Left colon (tissue), 2 donors: ENCODE data around the gene ASB7. TPM values are rescaled to one million over a fixed set of nuclear protein-coding genes. Genes with fewer than 3 reads are reported as not detected.

Source experiments
- ATAC-seq: fragments of 200-7000 bp; cut with Tn5 transposase; one replicate; pipeline ENCODE4 v1.9.1; 2020; ENCODE audit warnings: mild to moderate bottlenecking, moderate library complexity
- DNase-seq, 2 donors: peaks; one replicate each; pipeline ENCODE4 v3.0.0-alpha.2; 2020
- intact Hi-C, 2 donors: fragments of 100-400 bp; cut with DNase I in 1 of 2; cut with micrococcal nuclease in 1 of 2; formaldehyde crosslinking; loops; one replicate each; pipeline versions ENCODE4 v1.11.2 to v1.14.0; 2022; cut with DNase I, micrococcal nuclease
- total RNA-seq, 2 donors: library from RNA; stranded (reverse); fragmentation: NEBNext Ultra II Directional; extraction: Animal tissue kit (Norgen Biotek cat#: 25700); gene quantifications; one replicate each; pipeline ENCODE4 v1.2.1, GENCODE V29; 2021
- donor health status: DM: no; HTN: no; CAD: no.
- donor health status: DM: yes; HTN: yes; CAD: no.

The ASB7 gene
- total RNA-seq, 2 donors from 2014 or later: 26.7 to 26.8 TPM

DNA sequence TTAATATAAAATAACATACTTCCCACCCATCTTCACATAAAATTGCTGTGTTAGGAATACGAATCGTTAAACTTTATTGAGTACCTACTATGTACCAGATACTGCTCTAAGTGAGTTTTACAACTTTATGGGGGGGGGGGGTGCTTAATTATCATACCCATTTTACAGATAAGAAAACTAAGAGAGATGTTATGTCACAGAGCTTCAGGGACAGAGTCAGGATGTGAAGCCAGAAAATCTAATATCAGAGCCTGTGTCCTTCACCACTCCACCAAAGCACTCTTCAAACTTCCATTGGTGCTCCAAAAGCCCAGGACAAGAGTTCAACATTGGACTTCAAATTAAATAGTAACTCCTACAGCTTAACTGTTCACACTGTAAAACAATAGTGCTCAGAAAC lies 9.0 kb upstream of the ASB7 start:
- intact Hi-C loops: no loop called here
- no peak for ATAC-seq
- DNase-seq: no peak

DNA sequence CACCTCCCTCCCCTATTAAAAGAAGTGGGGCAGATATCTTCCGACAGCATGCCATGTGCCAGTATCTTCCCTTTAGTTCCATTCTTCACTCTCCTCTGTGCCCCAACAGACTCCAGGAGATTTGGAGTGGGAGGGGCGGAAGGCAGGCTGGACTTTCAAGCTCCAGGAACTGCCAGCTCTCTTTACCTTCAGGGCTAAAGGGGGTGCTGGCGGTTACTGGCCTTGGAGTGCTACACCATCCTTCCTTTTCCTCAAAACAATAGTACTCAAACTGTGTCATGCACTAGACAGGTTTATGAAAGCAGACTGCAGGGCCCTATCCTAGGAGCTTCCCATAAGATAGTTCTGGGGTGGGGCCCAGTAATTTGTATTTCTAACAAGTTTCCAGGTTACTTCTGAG lies 6.4 kb upstream of the ASB7 start:
- peak; percentile 14 for ATAC-seq
- DNase-seq: no peak
- intact Hi-C loops: no loop called here

DNA sequence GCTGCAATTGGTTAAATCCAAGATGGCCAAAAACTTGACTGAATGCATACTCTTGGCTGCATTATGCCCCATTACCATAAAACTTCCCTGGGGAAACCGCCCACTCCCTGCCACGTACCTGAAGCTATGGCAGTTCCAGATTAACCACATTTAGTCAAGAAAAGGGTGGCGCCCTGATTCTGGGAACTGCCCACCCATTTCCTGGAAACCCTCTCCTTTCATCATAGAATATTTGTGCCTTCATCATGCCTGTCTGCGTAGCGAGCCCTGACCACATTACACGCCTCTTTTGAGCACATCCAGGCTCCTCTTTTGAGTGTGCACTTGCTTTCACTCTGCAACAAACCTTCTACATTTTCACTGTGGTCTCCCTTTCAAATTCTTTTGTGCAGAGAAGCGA lies 5.6 kb upstream of the ASB7 start:
- intact Hi-C loops: no loop called here
- DNase-seq (peak in 1 of 2 donors; percentile 35), ATAC-seq (peak; percentile 19)

DNA sequence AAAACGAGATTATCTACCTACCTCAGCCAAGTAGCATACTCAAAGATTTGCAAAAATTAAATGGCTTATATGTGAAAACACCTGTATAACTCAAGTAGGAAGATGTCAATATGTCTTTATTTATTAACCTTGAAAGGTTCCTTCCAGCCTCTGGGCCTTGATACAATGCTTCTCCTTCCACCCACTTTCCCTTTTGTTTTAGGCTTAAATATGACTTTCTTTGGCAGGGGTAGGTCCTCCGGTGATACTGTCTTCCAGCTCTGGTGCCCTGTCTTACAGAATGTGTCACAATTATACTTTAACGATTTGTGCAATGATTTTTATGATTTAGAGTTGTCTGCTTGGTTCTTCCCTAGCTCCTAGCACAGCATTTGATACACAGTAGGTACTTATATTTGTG lies 4.5 kb upstream of the ASB7 start:
- intact Hi-C loops: no loop called here
- DNase-seq: no peak
- no peak for ATAC-seq

DNA sequence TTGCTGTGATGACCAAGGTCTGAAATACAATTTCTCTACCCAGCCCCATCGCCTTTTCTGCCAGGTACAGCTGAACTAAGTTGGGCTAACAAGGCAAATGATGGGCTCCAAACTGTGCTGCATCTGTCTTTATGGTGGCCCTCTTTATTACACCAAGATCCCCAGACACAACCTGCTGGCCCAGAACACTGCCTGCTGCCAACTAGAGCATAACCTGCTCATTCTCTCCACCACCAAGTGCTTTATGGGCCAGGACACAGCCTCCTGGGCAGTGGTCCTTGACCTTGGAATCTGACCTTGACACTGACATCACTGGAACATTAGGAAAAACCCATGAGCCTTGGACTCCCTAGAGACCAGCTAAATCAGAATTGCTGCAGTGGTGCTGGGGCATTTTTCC lies 3.7 kb upstream of the ASB7 start:
- DNase-seq (no peak), ATAC-seq (no peak)
- intact Hi-C loops: no loop called here

DNA sequence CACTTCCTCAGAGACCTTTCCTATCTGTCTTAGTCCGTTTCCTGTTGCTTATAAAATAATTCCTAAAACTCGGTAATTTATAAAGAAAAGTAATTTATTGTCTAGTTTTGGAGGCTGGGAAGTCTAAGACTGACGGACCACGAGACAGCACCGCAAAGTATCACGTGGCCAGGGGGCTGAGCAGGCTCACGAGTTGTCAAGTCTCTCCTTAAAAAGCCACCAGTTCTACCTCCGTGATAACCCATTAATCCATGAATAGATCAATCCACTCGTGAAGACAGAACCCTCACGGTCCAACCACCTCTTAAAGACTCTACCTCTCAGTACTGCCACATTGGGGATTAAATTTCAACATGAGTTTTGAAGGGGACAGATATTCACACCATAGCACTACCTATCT lies 1.2 kb upstream of the ASB7 start:
- intact Hi-C loops: no loop called here
- DNase-seq (peak in 1 of 2 donors; percentile 30), ATAC-seq (no peak)

DNA sequence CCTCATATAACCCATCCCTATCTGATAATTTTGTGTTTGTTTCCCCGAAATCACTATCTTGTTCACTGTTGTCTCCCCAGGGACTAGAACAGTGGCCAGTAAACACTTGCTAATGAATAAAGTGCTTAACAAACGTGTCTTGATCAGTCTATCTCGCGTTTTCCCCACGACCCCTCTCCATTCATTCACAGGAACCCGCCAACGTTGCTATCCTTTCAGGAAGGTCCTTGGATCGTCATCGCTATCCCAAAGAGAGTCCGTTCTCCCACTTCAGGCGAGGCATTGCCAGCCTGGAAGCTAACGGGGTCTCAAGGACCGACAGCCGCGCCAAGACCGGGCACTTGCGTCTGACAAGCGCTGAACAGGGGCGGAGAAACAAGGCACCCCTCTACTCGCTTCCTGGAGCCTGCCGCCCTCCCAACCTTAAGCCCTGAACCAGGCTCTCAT lies 749 bp upstream of the ASB7 start:
- ATAC-seq (peak; percentile 16), DNase-seq (no peak)
- intact Hi-C loops: no loop called here

DNA sequence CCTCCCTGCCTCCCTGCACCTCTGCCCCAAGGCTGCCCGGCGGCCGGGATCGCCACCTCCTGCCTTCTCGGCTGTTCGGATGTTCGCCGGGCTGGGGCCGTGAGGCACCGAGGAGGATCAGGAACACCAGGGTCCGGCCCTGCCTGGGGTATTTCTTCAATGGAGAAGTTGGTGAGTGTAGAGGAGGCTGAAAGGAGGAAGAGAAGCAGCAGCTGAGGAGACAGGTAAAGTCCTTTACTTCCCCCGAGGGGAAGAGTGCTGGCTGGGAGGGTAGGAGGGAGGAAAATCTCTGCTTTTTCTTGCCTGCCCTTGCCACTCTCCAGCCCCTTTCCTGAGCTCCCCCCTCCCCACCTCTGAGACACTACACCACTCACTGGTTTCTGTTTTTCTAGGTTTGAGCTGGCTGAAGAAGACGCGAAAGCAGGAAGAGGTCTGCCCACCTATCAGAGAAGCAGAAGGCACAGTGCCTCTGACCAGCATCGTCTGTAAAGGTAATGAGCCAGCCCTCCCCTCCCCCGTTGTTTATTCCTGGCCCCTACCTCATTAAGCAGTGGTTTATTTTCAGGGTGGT lies 519 bp downstream of the ASB7 start:
- peak; percentile 31 to 46 for DNase-seq
- ATAC-seq: peak; percentile 35
- intact Hi-C loops: no loop called here

DNA sequence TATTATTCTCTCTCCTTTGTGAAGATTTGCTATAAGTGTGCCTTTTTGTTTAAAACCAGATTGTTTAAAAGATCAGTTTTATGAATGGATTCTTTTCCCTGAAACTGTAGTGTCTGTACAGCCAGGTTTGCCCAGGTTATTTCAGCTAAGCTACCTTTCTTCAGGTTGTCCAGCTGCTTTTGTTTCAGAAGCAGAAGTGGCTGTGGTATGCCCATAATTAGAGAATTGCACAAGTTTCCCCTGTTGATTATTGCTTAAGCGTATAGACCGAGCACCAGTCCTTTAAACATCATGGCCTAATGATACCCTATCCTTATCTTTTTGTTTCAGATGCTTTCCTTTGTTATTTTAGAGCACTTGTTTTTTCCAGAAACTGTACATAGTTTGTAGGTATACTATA lies 10.2 kb downstream of the ASB7 start:
- ATAC-seq: no peak
- intact Hi-C loops: loop anchor here in 1 of 2 donors (10.0 kb wide), 1 partner anchor 642 kb away; the partner anchor contains the start of gene CHSY1
- DNase-seq: no peak

DNA sequence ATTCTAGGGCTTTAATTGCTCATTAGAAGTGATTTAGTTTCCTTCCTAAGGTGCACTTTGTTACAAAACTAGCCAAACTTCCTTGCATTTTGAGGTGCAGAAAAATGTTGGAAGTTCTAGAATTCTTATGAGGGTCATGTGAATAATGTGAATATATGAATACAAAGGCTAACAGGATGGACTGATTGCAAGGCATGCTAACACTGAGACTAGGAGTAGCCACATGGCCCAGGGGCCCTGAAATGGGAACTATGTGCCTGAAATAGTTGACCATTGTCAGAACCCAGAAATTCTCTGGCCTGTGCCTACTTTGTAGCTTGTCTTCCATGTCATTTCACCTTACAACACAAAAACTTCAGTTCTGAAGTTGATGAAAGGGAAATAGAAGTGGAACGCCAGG lies 10.8 kb downstream of the ASB7 start:
- no peak for ATAC-seq
- no peak for DNase-seq
- intact Hi-C loops: loop anchor here in 1 of 2 donors (10.0 kb wide), 1 partner anchor 642 kb away; the partner anchor contains the start of gene CHSY1

DNA sequence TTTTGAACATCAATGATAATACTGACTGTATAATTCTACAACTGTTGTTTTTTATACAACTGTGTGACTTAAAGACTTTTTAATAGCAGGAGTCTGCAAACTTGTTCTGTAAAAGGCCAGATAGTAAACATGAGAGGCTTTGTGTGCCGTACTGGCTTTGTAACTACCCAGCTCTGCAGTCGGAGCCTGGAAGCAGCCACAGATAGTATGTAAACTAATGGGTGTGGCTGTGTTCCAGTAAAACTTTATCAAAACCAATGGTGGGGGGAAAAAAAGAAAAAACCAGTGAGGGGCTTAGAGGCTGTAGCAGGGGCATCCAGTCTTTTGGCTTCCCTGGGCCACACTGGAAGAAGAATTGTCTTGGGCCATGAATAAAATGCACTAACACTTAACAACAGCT lies 11.9 kb downstream of the ASB7 start:
- DNase-seq (peak in 1 of 2 donors; percentile 54), ATAC-seq (peak; percentile 72)
- intact Hi-C loops: loop anchor here in 1 of 2 donors (10.0 kb wide), 1 partner anchor 640 kb away; the partner anchor contains the start of gene CHSY1

DNA sequence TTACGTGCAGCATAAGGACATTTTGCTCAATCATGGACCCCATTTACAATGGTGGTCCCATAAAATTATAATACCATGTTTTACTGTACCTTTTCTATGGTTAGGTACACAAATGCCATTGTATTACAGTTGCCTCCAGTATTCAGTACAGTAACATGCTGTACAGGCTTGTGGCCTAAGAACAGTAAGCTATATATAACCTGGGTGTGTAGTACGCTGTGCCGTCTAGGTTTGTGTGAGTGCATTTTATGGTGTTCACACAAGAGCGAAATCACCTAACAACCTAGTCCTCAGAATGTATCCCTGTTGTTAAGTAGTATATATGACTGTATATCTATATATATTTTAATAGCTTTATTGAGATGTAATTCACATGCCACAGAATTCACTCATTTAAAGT lies 12.5 kb downstream of the ASB7 start:
- intact Hi-C loops: loop anchor here in 1 of 2 donors (10.0 kb wide), 1 partner anchor 640 kb away; the partner anchor contains the start of gene CHSY1
- ATAC-seq (peak; percentile 91), DNase-seq (peak in 1 of 2 donors; percentile 52)

DNA sequence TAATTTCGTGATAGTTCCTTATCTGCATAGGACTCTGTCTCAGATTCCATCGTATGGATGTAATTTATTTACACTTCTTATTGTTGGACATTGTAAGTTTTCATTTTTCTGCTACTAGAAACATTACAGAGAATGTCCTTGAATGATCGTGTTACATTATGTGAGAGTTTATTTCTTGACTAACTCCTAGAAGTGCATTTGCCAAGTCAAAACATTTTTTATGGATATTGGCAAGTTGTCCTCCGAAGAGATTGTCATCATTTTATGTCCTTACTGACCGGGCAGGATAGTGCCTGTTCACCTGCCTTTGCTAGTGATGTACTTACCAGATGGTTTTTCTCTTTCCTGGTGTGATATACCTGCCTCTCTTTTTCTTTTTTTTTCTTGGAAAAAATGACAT lies 13.4 kb downstream of the ASB7 start:
- DNase-seq (no peak), ATAC-seq (peak; percentile 50)
- intact Hi-C loops: loop anchor here in 1 of 2 donors (10.0 kb wide), 1 partner anchor 639 kb away; the partner anchor contains the start of gene CHSY1

DNA sequence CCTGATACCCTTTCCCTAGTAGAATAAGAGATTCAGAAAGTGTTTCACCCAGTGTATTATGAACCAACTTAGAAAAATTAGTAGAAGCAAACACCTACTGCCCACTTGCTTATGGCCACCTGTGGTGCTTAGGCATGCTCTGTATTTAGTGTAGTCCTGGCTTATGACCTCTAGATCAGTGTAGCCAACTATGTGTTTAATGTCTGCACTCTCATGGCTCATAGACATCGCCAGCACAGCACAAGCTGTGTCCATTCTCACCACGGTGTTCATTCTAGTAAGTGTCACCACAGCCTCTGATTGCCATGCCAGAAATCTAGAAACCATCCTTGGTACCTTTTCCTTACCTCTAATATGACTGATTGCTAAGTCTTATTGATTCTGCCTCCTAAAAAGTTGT lies 14.3 kb downstream of the ASB7 start:
- ATAC-seq (no peak), DNase-seq (no peak)
- intact Hi-C loops: loop anchor here in 1 of 2 donors (10.0 kb wide), 1 partner anchor 638 kb away; the partner anchor contains the start of gene CHSY1

DNA sequence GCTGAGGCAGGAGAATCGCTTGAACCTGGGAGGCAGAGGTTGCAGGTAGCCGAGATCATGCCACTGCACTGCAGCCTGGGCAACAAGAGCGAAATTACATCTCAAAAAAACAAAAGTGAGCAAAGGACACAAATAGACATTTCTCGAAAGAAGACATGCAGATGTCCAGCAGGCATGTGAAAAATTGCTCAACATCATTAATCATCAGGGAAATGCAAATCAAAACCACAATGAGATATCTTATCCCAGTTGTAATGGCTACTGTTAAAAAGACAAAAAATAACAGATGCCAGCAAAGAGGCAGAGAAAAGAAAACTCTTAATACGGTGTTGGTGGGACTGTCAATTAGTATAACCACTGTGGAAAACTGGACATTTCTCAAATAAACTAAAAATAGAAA lies 20.9 kb downstream of the ASB7 start:
- intact Hi-C loops: no loop called here
- ATAC-seq (no peak), DNase-seq (no peak)

DNA sequence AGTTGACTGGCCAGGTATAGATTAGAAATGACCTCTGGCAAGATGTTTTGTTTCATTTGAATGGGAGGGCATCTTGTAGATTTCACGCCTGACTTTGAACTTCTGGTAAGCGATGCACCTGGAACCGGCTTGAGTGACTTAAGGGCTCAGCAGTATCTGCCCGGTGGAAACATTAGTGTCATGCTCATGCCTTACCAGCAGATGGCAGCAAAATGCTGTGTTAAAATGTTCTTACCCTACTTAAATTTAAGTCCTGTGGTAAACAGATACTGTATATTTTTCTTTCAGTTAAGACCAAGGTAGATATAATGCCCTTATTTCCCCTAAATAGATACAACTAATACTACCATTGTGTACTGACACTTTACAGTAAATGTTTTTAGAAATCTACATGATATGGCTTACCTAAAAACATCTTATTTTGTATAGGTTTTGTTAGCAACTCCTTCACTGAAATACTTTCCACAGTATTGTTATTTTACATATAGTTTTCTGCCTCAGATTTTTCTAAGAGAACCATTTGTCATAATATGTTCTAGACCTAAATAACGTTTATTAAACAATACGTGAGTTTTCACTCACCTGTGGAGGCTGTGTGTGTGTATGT lies 25.5 kb downstream of the ASB7 start:
- peak; percentile 40 to 54 for DNase-seq
- peak; percentile 92 for ATAC-seq
- intact Hi-C loops: loop anchor here in 1 of 2 donors (5.0 kb wide), 1 partner anchor 244 kb away; no protein-coding TSS in a partner anchor

DNA sequence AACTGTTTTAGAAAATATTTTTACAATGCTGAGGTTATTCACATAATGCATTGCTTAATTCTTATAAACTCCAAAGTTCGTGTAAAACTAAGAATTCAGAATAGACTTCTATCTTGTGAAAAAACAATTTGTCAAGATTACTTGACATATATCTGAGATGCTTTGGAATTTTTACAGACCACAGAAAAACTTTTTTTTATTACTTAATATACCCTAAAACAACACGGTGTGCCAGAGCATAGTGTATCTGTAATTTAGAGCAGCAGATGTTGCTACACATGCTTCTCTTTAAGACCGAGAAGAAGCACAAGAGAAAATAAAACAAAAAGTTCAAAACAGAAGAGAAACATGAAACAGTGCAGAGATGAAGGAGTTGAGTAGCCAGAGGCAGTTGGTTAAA lies 26.4 kb downstream of the ASB7 start:
- intact Hi-C loops: loop anchor here in 1 of 2 donors (5.0 kb wide), 1 partner anchor 244 kb away; no protein-coding TSS in a partner anchor
- ATAC-seq (no peak), DNase-seq (no peak)

DNA sequence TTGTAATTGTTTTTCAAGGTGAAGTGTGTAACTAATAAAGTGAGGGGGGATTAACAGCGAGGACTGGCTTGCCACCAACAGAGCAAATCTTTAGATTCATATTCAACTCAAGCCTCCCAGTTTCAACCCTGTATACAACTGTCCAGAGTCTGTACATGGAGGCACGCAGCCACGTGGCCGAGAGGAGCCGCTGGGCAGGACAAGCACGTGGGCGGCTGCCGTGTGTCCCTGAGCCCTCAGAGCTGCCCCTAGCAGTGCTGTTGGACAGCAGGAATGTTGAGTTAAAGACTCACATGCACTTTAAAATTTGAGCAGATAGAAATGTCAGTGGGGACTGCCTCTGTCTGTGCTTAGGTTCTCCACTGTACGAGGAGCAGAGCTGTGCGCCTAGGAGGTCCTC lies 29.4 kb downstream of the ASB7 start:
- intact Hi-C loops: loop anchor here in 1 of 2 donors (5.0 kb wide), 1 partner anchor 370 kb away; no protein-coding TSS in a partner anchor
- no peak for DNase-seq
- ATAC-seq: no peak

DNA sequence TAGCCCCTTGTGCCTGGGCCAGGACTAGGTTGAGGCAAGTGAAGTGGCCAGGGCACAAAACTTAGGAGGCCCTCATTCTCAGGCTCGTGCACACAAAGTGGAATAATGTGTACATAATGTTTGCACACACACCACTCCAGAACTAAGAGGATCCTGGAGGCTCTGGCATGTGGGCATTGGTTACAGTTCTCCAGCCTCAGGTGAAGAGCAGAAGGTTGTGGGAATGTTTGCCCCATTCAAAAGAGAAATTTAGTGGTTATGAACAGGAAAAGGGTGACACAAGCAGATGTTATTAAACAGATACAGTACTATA lies 31.3 kb downstream of the ASB7 start:
- ATAC-seq (no peak), DNase-seq (no peak)
- intact Hi-C loops: loop anchor here in 1 of 2 donors (5.0 kb wide), 1 partner anchor 369 kb away; no protein-coding TSS in a partner anchor

DNA sequence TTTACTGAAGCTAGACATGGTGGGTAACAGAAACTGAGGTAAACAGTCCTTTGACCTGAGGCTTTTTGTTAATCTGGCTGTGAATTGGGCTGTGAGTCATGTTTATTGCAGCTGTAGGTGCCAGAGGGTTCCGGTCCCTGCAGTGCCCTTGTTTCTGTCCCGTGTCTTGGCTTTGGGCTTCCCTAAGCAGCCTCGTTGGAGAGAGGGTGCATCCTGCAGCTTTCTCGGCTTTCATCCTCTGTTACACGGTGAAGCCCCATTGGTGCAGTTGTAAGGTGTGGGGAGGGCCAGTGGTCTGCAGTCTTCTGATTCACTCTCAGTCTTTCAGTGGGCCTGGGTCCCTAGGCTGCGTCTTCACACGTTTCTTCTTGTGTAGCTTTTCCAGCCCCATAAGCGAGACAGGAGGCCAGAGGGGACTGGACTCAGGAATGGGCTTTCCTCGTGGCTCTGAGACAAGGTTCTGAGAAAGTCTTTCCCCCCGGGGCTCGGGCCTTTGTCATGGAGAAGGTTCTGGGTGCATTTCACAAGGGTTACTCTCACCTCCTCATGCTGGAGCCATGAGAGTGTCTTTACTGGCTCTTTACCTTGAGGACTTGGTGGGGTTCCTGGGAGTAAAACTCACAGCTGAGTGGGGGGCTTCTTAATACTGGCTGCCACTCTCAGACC lies 33.1 kb downstream of the ASB7 start:
- intact Hi-C loops: no loop called here
- ATAC-seq: peak; percentile 74

More for the DNA sequence above, 33.1 kb downstream of the ASB7 start:
- no peak for DNase-seq
